Measurements from ENCODE around the gene UBAP1.

UBAP1 gene

DNA sequence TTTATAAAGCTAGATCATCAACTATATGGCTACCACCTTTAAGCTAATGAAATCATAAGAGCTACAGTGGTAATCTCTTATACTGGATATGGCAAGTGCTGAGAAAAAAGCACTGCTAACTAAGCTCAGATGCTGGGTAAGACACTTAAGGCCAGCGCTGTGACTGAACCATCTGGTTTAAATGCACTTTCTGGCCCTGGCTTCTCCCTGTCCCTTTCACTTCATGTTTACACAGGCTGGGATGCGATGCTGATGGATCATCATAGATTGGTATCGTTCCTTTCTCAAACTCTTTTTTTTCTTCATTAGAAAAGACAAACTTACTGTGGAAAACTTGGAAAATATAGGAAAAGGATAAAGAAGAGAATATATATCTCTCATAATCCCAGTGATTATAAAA lies 97.9 kb downstream of the UBAP1 start:
- DNase-seq (ENCODE audit: low read depth), result no peak
- H3K4me3 ChIP-seq (ENCODE audit: low read depth, low read length), result no peak overlapping the region
- TF ChIP-seq MYC (IDR thresholded peaks at IDR 0.05; ENCODE audit: low read depth, low read length) (no peak), POLR2A (IDR thresholded peaks at IDR 0.05; ENCODE audit: extremely low read depth, insufficient read length) (no peak)
- TF ChIP-seq, protein P1, sequence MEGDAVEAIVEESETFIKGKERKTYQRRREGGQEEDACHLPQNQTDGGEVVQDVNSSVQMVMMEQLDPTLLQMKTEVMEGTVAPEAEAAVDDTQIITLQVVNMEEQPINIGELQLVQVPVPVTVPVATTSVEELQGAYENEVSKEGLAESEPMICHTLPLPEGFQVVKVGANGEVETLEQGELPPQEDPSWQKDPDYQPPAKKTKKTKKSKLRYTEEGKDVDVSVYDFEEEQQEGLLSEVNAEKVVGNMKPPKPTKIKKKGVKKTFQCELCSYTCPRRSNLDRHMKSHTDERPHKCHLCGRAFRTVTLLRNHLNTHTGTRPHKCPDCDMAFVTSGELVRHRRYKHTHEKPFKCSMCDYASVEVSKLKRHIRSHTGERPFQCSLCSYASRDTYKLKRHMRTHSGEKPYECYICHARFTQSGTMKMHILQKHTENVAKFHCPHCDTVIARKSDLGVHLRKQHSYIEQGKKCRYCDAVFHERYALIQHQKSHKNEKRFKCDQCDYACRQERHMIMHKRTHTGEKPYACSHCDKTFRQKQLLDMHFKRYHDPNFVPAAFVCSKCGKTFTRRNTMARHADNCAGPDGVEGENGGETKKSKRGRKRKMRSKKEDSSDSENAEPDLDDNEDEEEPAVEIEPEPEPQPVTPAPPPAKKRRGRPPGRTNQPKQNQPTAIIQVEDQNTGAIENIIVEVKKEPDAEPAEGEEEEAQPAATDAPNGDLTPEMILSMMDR (IDR thresholded peaks at IDR 0.05; ENCODE audit: low read depth, low read length), result no peak
- TF ChIP-seq, protein P2, sequence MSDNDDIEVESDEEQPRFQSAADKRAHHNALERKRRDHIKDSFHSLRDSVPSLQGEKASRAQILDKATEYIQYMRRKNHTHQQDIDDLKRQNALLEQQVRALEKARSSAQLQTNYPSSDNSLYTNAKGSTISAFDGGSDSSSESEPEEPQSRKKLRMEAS (IDR thresholded peaks at IDR 0.05; ENCODE audit: low read depth, low read length), result no peak

DNA sequence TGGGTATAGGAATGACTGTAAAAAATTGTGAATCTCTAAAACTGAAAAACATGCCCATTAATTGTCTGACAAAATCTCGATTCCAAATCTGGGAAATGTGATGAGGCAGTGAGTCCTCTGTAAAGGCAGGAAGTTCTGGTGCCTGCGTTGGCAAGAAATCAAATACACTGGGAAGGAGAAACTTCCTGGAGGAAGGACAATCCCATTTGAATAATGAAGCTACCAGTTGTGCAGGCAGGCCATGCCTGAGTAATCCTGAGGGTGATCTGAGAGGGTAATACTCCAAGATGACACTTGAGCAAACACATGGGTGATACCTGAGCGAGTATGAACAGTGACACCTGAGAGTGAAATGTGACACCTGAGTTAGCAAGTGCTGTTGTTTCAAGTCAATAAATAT lies 100.6 kb downstream of the UBAP1 start:
- DNase-seq (ENCODE audit: low read depth), result no peak
- no peak overlapping the region for H3K4me3 ChIP-seq (ENCODE audit: low read depth, low read length)
- no peak for TF ChIP-seq MYC (IDR thresholded peaks at IDR 0.05; ENCODE audit: low read depth, low read length)
- TF ChIP-seq, protein P2 (IDR thresholded peaks at IDR 0.05; ENCODE audit: low read depth, low read length), result no peak
- TF ChIP-seq, protein P1 (IDR thresholded peaks at IDR 0.05; ENCODE audit: low read depth, low read length), result no peak
- no peak for TF ChIP-seq POLR2A (IDR thresholded peaks at IDR 0.05; ENCODE audit: extremely low read depth, insufficient read length)

DNA sequence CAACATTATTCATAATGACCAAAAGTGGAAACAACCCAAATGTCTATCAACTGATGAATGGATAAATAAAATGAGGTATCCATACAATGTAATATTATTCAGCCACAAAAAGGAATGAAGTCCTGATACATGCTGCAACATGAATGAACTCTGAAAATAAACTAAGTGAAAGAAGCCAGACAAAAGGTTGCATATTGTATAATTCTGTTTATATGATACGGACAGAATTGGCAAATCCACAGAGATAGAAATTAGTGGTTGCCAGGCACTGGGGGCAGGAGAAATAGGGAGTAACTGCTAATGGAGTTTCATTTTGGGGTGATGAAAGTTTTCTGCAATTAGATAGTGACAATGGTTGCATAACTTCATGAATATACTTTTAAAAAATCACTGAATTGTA lies 103.3 kb downstream of the UBAP1 start:
- TF ChIP-seq, protein P1 (IDR thresholded peaks at IDR 0.05; ENCODE audit: low read depth, low read length), result no peak
- no peak for TF ChIP-seq POLR2A (IDR thresholded peaks at IDR 0.05; ENCODE audit: extremely low read depth, insufficient read length)
- no peak for TF ChIP-seq MYC (IDR thresholded peaks at IDR 0.05; ENCODE audit: low read depth, low read length)
- TF ChIP-seq, protein P2 (IDR thresholded peaks at IDR 0.05; ENCODE audit: low read depth, low read length), result no peak
- DNase-seq (ENCODE audit: low read depth), result no peak
- no peak overlapping the region for H3K4me3 ChIP-seq (ENCODE audit: low read depth, low read length)

DNA sequence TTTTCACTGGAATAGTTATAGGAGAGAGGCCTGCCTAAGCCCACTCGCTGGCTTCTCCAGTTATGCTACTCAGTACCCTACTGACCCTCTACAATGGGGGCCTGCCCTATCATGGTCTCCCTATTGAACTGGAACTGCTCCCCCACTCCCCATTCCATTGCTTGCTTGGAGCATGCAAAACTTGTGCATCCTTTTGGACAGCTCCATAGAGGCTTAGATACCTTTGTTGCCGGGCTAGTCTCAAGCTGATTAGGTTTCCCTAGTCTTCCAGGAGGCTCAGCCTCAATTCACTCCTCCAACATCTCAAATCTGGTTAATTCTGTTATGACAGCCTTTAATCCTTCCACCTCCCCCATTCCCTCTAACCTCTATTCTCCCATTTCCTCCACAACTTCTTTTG lies 110.3 kb downstream of the UBAP1 start:
- DNase-seq (ENCODE audit: low read depth), result no peak
- TF ChIP-seq POLR2A (IDR thresholded peaks at IDR 0.05; ENCODE audit: extremely low read depth, insufficient read length), result no peak
- TF ChIP-seq, protein P1 (IDR thresholded peaks at IDR 0.05; ENCODE audit: low read depth, low read length), result no peak
- TF ChIP-seq, protein P2 (IDR thresholded peaks at IDR 0.05; ENCODE audit: low read depth, low read length), result no peak
- TF ChIP-seq MYC (IDR thresholded peaks at IDR 0.05; ENCODE audit: low read depth, low read length), result no peak
- no peak overlapping the region for H3K4me3 ChIP-seq (ENCODE audit: low read depth, low read length)

DNA sequence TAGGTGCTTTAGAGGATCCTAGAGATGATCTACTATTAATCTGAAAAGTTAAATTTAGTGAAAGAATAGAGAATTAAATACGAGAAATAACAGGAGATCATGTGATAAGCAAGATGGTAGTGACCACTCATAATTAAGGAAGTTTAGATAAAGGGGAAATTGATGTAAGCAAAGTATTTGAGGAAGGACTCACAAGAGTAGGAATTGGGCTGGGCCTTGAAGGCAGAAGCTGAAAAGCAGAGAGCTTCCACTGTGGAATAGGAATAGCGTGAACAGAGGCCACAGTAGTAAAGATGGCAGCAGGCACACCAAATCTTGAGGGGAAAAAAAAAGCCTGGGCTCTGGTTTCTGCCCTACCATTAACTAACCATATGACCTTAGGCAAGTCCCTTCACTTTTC lies 112.2 kb downstream of the UBAP1 start:
- H3K4me3 ChIP-seq (ENCODE audit: low read depth, low read length), result no peak overlapping the region
- DNase-seq (ENCODE audit: low read depth), result no peak
- TF ChIP-seq POLR2A (IDR thresholded peaks at IDR 0.05; ENCODE audit: extremely low read depth, insufficient read length) (no peak), MYC (IDR thresholded peaks at IDR 0.05; ENCODE audit: low read depth, low read length) (no peak)
- TF ChIP-seq, protein P2 (IDR thresholded peaks at IDR 0.05; ENCODE audit: low read depth, low read length), result no peak
- TF ChIP-seq, protein P1 (IDR thresholded peaks at IDR 0.05; ENCODE audit: low read depth, low read length), result no peak

DNA sequence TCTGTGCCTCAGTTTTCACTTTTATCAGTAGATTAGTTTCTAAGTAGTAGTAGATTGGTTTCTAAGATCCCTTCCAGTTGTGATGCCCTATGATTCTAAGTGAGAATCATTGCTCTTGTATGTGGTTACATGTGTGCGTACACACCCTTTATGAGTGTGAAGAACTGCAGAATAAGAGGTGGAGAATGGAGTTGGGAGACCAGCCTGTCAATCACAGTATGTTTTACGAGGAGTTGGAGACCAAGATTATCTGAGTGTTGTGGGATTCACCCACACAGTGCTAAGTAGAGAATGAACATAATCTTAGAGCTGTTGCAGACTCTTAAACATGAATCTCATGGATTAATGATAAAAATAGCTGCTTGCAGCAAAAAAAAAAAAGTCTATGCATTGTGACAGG lies 112.6 kb downstream of the UBAP1 start:
- H3K4me3 ChIP-seq (ENCODE audit: low read depth, low read length), result no peak overlapping the region
- TF ChIP-seq POLR2A (IDR thresholded peaks at IDR 0.05; ENCODE audit: extremely low read depth, insufficient read length) (no peak), MYC (IDR thresholded peaks at IDR 0.05; ENCODE audit: low read depth, low read length) (no peak)
- TF ChIP-seq, protein P1 (IDR thresholded peaks at IDR 0.05; ENCODE audit: low read depth, low read length), result no peak
- TF ChIP-seq, protein P2 (IDR thresholded peaks at IDR 0.05; ENCODE audit: low read depth, low read length), result no peak
- DNase-seq (ENCODE audit: low read depth), result no peak
